ENCODE results near the gene GRIN1. TPM values are rescaled to one million over a fixed set of nuclear protein-coding genes. Genes with fewer than 3 reads are reported as not detected.

GRIN1 gene
- total and polyA plus RNA-seq, 2 of the 8 experiments (the other 6 are each of a cell fraction or from before 2014, with no cell fraction given), result 0.48 to 2.1 TPM

DNA sequence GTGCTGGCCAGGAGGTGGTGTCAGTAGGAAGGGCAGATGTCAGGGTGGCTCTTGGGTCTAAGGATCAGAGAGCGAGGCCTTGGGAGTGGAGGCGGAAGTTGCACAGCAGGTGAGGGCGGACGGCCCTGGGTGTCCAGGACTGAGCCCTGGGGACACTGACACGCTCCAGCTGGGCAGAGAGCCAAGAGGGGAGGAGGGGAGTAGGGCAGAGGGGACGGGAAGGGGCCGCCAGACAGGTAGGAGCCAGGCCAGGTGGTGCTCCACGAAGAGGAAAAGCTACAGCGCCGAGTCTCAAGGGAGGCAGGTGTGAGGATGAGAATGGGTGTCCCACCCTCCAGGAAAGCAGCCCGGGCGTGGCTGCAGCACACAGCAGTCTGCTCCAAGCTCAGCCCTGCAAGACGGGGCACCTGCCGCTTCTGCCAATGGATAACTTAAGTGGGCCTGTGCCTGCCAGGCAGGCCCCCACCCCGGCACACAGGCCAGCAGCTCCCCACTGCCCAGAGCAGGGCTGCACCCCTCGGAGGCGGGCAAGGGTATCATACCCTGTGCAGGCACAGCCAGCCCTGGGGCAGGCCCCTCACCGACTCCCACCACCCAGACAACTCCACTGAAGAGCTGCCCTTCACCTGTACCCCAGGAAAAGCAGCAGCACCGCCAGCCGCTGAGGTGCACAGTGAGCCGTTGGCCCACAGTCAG lies 56.7 kb downstream of the GRIN1 start:
- Histone ChIP-seq H2BK20ac (ENCODE audit: low read length) (no peak overlapping the region), H4K8ac (ENCODE audit: extremely low read depth, insufficient read depth, low read length) (no peak overlapping the region), H3K36me3 (ENCODE audit: control insufficient read depth in 2 of 4, insufficient read depth in 4 of 4, low read length in 3 of 4) (no peaks in the 10 kb centered on the region; a peak in 1 of 8 replicates), H2BK12ac (ENCODE audit: low read depth, low read length) (no peak overlapping the region), H3K56ac (replicated peaks; ENCODE audit: insufficient read length, low read depth, low read length) (no peak overlapping the region), H3K14ac (ENCODE audit: insufficient read length) (no peak overlapping the region), H2BK15ac (ENCODE audit: low read length) (no peak overlapping the region), H3K4me1 (replicated peaks in 1 of 4; ENCODE audit: control insufficient read depth in 3 of 4, insufficient read depth in 4 of 4, low read length in 3 of 4) (peaks cover 0 to 24% (median 14%) of the 10 kb centered on the region in 4 experiments; a peak in 6 of 7 replicates), H2AK5ac (ENCODE audit: low read depth, low read length) (no peak overlapping the region), H3K18ac (ENCODE audit: extremely low read depth, low read length) (no peak overlapping the region), H3K4me2 (ENCODE audit: insufficient read depth in 1 of 2, low read depth in 2 of 2, low read length in 2 of 2) (no peak overlapping the region), H2BK120ac (replicated peaks; ENCODE audit: low read depth, low read length) (no peak overlapping the region), H2AFZ (ENCODE audit: low read length) (no peak overlapping the region), H3K27ac (ENCODE audit: low read depth, low read length) (no peak overlapping the region), H3K4me3 (ENCODE audit: extremely low read depth in 1 of 4, insufficient read depth in 2 of 4, low read depth in 3 of 4, low read length in 4 of 4) (no peak overlapping the region), H3K79me1 (ENCODE audit: low read depth, low read length) (peaks cover 22% of the 10 kb centered on the region), H3K4ac (replicated peaks; ENCODE audit: insufficient read length, low read depth, low read length) (no peak overlapping the region), H3K27me3 (replicated peaks in 1 of 4; ENCODE audit: control insufficient read depth in 3 of 4, extremely low read depth in 1 of 4, insufficient read depth in 3 of 4, low read length in 3 of 4) (no peaks in the 10 kb centered on the region), H2BK5ac (ENCODE audit: low read depth, low read length) (no peak overlapping the region), H4K91ac (replicated peaks; ENCODE audit: insufficient read length, low read length) (no peak overlapping the region), H4K5ac (ENCODE audit: insufficient read length, low read depth, low read length) (no peak overlapping the region), H3K9ac (replicated peaks in 1 of 4; ENCODE audit: extremely low read depth in 1 of 4, low read depth in 3 of 4, low read length in 3 of 4) (no peak overlapping the region), H3K23me2 (ENCODE audit: low read depth, low read length) (peaks cover 3% of the 10 kb centered on the region; the same call in 1 of the 2 replicates), H4K20me1 (replicated peaks in 1 of 2; ENCODE audit: control insufficient read depth in 1 of 2, insufficient read depth in 2 of 2, low read length in 2 of 2) (peaks cover 11 to 30% of the 10 kb centered on the region in 2 experiments), H3K23ac (ENCODE audit: insufficient read length) (no peak overlapping the region), H3K9me3 (ENCODE audit: insufficient read depth in 2 of 2, low read depth in 1 of 2, low read length in 1 of 2) (no peaks in the 10 kb centered on the region), H3K79me2 (ENCODE audit: control insufficient read depth in 1 of 2, insufficient read depth in 2 of 2, low read length in 2 of 2) (peaks cover 0 to 22% of the 10 kb centered on the region in 2 experiments; a peak in 1 of 4 replicates)
- CTCF ChIA-PET (ENCODE audit: partially characterized antibody), result interaction anchor here (0.6 to 14.0 kb wide), 17 partner anchors 9 to 167 kb away, joined by 3 to 204 read pairs (median 3); partner anchors contain the start of genes CYSRT1, LRRC26, NDOR1 and RNF208
- DNase-seq (ENCODE audit: low read depth in 1 of 2, low spot score in 2 of 2) (no peak), FAIRE-seq (no peak)
- POLR2A ChIA-PET (ENCODE audit: partially characterized antibody), result interaction anchor here (0.8 to 11.0 kb wide), 12 partner anchors 11 to 68 kb away, joined by 3 to 107 read pairs (median 6); partner anchors contain the start of genes LRRC26, NDOR1, TMEM203 and TMEM210
- WGBS, 2 experiments (ENCODE audit: extremely low coverage in 1 of 2, insufficient coverage in 1 of 2, insufficient read length in 1 of 2, insufficient replicate concordance in 2 of 2, low coverage in 1 of 2, low lambda C conversion rate in 2 of 2, missing lambda C conversion rate in 1 of 2), result 89% methylated on average over 20 of the region's 21 CpGs; no CpG with 5 or more reads in 1 of the 2 experiments
- TF ChIP-seq BACH1 (IDR thresholded peaks at IDR 0.05; ENCODE audit: low read length) (no peak), NANOG (IDR thresholded peaks at IDR 0.05; ENCODE audit: insufficient read depth, low read depth, low read length, poor library complexity, severe bottlenecking) (no peak), RFX5 (IDR thresholded peaks at IDR 0.05; ENCODE audit: borderline replicate concordance, low read depth, low read length) (no peak), MAFK (IDR thresholded peaks at IDR 0.05; ENCODE audit: low read depth, low read length) (no peak), KDM5A (IDR thresholded peaks at IDR 0.05; ENCODE audit: low read length) (no peak), CHD1 (IDR thresholded peaks at IDR 0.05; ENCODE audit: low read depth, low read length) (no peak), RXRA (IDR thresholded peaks at IDR 0.05; ENCODE audit: insufficient read depth, low read depth, low read length) (no peak), HDAC6 (IDR thresholded peaks at IDR 0.05; ENCODE audit: low read depth, low read length) (no peak), SIRT6 (IDR thresholded peaks at IDR 0.05; ENCODE audit: low read length) (no peak)
- TF ChIP-seq, protein P1, sequence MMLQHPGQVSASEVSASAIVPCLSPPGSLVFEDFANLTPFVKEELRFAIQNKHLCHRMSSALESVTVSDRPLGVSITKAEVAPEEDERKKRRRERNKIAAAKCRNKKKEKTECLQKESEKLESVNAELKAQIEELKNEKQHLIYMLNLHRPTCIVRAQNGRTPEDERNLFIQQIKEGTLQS (IDR thresholded peaks at IDR 0.05; ENCODE audit: insufficient read depth, low read depth, low read length), result no peak

Data from H1 (cell line).